HG03439 (cell line): ENCODE measurements around the gene IFNA5.

Source experiments
- ATAC-seq: cut with Tn5 transposase; IDR thresholded peaks from one replicate; pipeline ENCODE4 v1.9.1; 2021; ENCODE audit warnings: mild to moderate bottlenecking, moderate library complexity; ENCODE audit not compliant: unreplicated experiment

Gene IFNA5

DNA sequence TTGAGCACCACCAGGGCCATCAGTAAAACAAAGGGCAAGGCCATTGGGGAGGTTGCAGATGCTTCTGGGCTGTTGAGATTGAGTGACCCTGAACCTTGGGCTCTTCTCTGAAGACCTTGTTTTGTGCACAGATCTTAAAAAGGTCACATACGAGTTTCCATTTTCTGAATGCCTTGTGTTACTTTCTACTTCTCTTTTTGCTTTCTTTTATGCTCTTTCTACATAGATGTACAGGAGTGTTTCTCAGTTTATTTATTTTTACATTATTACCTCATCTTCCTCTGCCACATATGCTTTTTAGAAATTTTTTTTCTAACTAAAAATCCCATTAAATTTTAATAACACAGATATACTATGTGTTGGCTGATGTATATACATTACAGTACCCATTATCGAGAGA lies at the start of gene IFNA5:
IFNA5 (minus strand) TSS at position 101 of the 400 bp plus-strand sequence; CDS start at position 44, 57 bp downstream.
- ATAC-seq: no peak

DNA sequence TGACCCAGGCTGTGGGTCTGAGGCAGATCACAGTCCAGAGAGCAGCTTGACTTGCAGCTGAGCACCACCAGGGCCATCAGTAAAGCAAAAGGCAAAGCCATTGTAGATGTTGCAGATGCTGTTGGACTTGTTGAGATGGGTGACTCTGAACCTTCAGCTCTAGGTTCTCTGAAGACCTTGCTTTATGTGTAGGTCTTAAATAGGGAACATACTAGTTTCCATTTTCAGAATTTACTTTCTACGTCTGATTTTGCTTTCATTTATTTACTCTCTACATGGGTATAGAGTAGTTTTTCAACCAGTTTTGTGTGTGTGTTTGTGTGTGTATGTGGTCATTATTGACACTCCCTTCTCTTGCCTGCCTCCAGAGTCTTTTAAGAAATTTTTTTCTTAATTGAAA lies 45.7 kb upstream of the IFNA5 start, which contains the start of gene IFNA6:
IFNA6 (minus strand) TSS at position 101 of the 400 bp plus-strand sequence; CDS start at position 101, 0 bp downstream.
- no peak for ATAC-seq

DNA sequence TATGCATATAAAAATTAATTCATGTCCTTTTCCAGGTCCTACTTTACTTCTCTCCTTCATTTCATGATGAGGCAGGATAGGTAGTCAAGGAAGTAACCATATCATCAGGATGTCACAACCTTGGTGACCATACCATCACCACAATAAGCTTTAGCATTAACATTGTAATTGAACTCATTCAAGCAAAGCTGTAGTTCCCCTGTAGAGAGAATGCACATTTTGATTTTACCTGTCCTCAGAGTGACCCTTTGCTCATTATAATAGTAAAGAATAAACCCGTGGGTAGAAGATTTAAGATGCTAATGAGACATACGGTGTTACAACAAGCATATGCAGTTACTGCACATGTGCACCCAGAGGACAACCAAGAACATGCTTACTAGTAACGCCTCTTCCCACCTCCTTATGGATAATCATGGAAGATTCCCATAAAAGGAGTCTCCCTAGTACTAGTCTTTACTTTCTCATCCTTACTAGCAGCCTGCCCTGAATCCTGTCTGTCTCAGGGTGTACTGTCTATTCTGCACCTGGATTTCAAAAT lies 43.4 kb upstream of the IFNA5 start:
- no peak for ATAC-seq

DNA sequence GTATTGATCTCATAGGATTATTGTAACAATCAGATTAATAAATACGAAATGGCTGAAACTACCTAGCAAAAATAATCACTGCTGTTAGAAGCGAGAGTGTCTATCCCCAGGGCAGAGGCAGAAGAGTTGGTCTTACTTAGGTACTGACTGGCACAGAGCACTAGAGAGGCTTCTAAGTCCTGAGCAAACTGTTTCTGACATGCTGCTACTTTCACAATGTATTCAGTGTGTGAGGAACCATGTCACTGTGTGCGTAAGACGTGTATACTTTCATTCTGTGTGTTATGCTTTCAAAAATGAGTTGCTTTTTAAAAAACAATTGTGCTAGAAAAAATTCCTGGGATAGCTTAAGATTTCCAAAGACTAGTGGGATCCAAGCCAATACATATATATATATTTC lies 35.6 kb upstream of the IFNA5 start:
- no peak for ATAC-seq

DNA sequence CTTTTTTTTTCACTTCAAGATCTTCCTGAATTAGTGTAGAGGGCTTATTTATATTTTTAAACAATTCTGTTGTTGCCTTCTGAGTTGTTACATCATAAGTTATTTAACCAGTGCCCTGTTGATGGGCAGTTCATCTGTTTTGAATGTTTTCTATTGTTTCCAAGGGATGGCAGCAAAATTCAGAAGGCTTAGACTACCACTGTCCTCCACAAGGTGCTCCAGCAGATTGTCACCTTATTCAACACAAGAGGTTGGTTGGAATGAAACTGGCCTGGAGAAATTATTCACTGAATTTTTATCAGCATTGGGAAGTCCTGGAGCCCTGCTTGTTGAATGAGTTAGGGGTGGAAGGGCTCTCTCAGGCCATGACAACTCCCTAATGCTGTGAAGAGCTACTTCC lies 31.3 kb upstream of the IFNA5 start:
- no peak for ATAC-seq

DNA sequence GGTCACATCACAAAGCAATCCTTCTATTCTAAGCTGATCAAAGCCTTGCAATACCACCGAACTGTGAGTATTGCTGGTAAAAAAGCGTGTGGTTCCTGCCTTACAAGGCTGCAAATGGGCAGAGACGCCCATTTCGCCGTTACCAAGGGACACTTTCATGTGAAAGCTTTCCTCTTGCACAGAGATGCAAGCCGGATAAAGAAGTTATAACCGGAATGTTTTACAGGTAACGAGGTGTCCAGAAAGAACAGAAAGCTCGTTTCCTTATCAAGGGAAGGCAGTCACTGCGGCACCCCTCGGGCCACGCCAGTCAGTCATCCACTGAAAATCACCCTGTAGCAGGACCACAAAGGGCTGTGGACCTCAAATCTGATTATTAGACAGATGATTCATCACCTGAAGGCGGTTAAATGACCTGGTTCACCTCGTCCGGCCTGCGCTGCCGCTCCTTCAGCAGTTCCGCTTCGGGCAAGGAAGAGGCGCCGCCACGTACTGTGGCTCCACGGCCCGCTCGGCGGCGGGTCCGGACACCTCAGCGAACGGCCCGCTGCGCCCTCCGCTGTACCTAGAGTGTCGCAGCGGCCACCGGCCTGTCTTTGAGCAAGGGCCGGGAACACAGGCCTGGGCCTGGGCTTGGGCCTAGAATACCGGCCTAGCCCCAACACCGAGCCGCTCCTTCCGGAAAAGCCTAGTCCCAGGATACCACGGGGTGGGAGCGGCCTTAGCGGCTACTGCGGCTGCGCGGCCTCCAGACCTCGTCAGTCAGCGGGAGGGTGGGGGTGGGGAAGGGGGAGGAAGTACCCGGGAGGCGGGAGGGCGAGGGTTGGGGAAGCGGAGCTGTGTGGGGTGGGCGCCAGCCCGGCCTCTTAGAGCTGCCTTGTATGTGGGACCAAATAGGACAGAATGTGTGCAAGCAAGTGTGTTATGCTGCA lies 29.9 kb upstream of the IFNA5 start, which contains the start of gene KLHL9:
KLHL9 (minus strand) TSS at position 704 of the 932 bp plus-strand sequence; CDS start at position 159, 545 bp downstream.
- peak; percentile 90 for ATAC-seq

DNA sequence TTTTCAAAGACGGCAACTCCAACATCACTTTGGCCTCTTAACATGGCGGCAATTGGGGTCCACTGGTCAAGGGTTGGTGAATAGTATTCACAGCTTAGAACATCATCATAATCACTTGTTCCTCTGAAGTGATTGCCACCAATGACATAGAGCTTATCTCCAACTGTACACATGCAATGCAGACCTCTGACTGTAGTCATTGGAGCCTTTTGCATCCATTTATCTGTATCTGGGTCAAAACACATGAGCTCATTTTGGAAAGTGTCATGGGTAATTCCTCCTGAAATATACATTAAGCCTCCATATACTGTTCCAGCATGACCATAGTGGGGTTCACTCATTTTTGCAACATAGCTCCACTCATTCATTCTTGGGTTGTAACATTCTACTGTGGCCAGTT lies 28.1 kb upstream of the IFNA5 start:
- ATAC-seq: no peak

DNA sequence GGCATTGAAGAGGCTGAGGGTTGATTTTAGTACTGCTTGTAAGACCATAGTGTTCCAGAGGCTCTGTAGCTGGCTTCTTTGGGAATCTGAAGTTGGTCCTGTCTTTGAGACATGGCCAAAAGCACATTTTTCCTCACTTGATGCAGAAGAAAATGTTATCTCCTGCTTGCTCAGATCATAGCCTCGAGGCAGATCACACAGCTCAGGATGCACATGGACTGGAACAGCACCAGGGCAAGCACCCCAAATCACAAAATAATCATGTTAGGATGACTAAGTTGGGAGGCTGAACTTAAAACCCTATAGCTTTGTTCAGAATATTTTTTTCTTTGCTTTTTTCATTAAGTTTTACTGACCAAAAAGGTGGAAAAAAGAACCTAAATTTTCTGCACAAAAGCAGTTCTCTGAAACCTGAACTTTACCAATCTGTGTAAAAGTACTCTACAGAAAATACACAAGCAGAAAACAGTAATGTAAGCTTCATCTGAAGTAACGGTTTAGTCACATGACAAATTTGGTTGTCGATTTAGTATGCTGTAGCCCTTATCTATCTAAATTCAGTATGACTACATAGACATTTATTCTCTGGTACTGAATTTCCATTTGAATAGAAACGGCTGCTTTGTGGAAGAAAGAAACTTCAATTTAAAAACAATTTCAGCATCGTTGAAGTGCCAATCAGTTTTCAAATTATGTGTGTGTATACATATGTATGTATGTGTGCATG lies 26.7 kb upstream of the IFNA5 start:
- ATAC-seq: no peak

DNA sequence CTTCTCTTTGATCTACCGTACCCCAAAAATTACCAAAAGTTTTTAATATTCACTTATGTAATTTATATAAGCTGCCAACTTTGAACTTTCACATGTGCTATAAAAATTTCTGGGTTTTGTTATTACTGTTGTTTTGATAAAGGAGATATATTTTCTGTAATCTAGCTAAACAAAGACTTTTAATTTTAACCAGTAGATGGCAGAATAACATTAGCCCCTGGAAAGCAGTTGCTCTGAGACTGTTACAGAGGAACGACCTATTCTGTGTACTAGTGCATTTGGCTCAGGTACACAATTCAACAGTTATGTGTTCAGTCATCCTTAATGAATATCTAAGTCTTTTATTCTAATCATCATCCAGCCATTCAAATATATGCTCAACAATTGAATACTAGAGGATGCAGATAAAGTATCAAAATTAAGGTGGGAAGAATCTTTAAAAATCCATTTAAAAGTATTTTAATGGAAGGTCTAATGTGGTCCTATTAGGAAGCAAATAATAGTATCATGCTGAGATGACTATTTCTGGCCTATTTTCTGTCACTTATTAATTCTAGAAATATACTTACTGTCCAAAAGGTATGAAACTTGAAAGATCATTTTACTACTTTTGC lies 21.5 kb upstream of the IFNA5 start:
- peak; percentile 77 for ATAC-seq

DNA sequence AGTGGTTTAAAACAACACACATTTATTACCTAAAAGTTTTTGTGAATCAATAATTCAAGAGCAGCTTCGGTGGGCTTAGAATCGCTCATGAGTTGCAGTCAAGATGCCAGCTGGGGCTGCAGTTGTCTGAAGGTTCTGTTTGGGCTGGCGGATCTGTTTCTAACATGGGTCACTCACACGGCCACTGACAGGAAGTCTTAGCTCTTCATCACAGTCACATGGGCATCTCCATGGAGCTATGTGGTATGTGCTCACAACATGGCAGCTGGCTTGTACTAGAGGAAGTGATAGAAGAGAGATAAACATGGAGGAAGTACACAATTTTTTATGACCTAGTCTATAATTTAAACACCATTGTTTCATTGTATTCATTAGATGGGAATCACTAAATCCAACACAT lies 18.9 kb upstream of the IFNA5 start:
- ATAC-seq: no peak

DNA sequence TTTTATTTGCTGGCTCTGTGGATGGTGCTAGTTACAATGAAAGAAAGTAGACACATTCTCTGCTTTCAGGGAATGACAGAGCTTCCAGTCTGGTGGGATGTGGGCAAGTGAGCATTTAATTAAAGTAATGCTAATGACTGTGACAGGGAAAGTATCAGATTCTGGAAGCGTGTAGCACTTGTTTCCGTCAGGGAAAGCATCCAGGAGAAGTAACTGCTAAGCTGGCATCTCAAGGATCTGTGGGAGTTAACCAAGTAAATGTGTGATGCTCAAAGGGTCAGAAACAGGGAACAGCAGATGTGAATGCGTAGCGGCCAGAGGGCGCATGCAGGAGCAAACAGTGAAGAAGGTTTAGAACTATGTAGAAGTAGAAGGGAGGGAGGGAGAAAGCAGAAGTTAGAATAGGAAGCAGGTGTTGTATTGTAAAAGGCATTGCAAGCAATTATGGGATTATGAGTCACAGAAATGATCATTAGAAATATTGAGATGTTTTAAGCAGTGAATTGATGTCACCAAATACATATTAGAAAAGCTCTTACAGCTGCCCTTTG lies 17.9 kb upstream of the IFNA5 start:
- no peak for ATAC-seq

DNA sequence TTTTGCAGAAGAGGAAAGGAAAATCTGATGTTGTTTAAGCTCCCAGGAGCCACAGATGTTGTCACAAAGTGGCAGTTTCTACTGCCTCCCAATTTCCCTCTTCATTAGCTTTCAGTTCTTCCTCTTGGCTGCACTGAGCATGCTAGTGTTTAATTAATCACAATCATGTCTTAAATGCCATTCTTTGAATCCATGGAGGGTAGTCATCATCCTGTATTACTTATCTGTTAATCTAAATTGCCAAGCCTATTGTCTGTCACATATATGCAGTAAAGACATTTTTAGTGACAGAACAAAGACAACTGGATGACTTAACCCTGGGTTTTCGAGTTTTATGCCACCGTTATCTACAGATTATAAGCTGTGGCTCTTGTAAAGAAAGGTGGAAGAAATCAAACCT lies 15.4 kb upstream of the IFNA5 start:
- ATAC-seq: no peak

DNA sequence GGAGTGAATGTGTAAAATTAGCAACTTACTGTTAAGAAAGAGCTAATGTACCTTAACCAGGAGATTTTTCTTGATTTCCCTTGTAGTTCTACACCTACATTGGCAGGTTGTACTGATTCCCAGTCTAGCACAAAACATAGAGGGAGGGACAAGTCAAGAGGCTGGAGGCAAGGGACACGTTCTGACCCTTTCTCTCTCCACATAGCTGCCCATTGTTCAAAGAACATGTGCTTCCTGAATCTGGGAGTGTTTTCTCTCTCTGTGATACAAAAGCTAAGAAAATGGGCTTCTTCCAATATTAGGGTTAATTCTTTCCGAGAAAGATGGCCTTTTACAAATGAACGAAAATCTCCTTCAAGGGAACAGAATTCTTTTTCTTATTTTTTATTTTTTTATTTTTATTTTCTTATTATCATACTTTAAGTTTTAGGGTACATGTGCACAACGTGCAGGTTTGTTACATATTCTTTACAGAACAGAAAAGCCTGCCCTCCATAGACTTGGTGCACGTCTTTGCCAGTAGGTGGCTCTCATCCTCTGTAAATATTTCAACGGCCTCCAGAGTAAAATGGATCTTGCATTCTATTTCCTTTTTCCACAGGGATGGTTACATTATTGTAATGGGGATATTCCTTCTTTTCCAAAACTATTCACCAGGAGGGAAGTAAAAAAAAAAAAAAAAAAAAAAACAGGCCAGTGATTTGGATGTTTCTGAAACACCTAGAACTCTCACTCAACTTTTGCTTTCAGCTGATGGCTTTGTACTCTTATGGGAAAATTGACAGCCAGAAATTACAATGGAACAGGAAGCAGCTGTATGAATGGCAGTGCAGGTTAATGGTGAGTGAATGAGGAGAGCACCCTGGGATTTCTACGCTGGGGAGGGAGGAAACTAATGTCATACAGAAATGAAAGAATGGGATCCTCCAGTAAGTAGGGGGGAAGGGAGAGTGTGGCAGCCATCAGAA lies 13.1 kb upstream of the IFNA5 start:
- peak; percentile 63 for ATAC-seq

DNA sequence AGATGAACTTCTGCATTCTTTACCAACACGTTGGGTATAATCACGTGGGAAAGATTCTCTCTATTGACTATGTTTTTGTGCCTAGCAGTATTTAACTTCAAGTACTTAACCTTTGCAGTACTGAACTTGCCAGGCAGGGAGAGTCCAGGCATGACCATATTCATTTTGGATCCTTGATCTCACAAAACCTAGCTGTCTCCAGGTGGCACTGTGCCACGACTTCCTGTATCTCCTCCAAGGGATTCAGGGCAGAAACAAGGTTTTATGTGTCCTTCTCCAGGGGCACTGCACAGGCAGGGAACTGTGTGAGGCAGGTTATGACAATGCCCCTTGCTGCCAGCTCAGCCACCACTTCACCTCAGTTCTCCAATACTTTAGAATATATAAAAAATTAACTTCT lies 11.7 kb upstream of the IFNA5 start:
- no peak for ATAC-seq

DNA sequence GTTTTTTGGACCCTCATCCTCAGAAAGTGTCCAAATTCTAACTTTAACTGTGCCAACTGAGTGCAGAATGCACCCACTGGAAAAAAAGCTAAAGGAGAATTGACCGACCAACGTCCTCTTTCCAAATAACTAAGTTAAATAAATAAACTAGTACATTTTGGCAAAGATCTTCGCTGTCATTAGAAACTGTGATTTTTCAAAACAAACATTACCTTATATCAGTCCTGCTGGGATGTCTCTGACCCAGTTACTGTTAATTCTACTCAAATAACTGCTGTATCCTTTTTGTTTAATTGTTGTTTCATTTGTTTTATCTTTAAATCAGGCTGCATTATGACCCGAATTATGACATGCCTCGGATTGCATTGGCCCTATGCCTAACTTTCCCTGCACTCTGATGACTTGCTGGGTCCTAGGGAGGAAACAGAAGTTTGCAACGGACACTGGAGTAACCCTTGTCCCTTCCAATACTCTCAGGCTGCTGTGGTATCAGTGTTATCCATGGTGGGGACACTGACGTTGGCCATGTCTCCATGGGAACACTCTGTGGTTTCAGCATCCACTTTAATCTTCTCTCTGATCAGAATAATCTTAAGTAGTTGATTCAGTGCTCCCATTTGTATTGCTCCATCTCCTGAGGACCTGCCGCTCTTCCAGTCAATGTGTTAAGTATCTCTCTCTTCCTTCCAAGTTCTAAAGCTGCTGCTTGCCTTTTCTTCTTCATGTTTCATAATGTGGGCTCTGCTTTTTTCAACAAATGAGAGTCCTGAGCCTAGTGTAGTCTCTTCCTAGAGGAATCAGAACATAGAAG lies 11.1 kb upstream of the IFNA5 start:
- no peak for ATAC-seq

DNA sequence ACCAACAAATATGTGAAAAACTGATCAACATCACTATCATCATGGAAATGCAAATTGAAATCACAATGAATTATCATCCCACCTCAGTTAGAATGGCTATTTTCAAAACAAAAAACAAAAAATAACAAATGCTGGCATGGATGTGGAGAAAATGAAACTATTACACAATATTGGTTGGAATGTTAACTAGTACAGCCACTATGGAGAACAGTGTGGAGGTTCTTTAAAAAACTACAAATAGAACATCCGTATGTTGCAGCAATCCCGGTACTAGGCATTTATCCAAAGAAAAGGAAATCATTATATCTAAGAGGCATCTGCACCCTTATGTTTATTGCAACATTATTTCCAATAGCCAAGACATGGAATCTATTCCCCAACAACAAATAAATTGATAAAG lies 9.0 kb upstream of the IFNA5 start:
- no peak for ATAC-seq

DNA sequence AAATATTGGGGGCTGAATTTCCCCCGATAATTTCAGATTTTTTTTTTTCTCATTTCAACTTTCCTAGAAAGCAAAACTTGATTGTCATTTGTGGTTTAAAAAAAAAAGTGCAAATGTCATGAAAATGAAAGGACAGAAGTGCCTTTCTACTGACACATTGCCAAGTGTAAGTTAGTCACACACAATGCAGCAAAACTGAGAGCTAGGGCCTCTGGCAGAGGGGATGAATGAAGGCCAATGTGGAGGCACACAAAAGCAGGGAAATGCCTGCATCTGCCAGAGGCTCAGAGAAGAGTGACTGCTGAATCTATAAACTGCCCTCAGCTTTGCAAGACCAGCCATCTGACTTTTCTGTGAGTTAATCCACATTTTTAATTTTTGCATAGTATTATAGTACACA lies 6.8 kb upstream of the IFNA5 start:
- no peak for ATAC-seq

DNA sequence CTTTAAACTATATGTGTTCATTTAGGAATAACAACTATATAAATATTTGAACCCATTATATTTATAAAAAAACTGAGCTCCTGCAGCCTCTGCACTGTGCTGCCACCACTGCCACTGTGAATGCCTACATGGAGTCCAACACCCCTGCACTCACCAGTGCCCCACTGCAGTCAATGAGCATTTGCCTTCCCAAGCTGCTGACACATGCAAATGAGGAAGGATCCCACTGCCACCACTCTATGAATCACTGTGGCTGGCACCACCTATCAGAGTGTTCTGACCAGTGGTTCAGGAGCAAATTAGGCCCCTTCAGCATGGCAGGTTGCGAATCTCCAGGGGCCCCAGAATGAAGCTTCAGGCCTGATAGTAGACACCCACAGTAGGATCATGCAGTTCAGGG lies 9.1 kb downstream of the IFNA5 start:
- no peak for ATAC-seq
